ENCODE measurements around the gene RASSF6.
"Not testable (repeated sequence)": the region's sequence is repeated elsewhere in the genome, so short reads cannot be mapped to it uniquely, and the experiment has no call there.

GRCh38 chr4:73628834-73629233 is 8.6 kb upstream of the RASSF6 start:
- not testable (repeated sequence) for TF ChIP-seq TEAD4 (IDR thresholded peaks at IDR 0.05; ENCODE audit: low read depth, low read length); EP300 (IDR thresholded peaks at IDR 0.05; ENCODE audit: borderline replicate concordance in 1 of 2, low read depth in 2 of 2, low read length in 2 of 2); SP1 (IDR thresholded peaks at IDR 0.05; ENCODE audit: low read depth, low read length); CHD2 (IDR thresholded peaks at IDR 0.05; ENCODE audit: low read length); RAD21 (IDR thresholded peaks at IDR 0.05 in 1 of 2, conservative IDR thresholded peaks at IDR 0.05 in 1 of 2; ENCODE audit: low read depth in 2 of 2, low read length in 2 of 2); EGR1 (IDR thresholded peaks at IDR 0.05; ENCODE audit: borderline replicate concordance, low read depth, low read length)
- TF ChIP-seq, protein P1, sequence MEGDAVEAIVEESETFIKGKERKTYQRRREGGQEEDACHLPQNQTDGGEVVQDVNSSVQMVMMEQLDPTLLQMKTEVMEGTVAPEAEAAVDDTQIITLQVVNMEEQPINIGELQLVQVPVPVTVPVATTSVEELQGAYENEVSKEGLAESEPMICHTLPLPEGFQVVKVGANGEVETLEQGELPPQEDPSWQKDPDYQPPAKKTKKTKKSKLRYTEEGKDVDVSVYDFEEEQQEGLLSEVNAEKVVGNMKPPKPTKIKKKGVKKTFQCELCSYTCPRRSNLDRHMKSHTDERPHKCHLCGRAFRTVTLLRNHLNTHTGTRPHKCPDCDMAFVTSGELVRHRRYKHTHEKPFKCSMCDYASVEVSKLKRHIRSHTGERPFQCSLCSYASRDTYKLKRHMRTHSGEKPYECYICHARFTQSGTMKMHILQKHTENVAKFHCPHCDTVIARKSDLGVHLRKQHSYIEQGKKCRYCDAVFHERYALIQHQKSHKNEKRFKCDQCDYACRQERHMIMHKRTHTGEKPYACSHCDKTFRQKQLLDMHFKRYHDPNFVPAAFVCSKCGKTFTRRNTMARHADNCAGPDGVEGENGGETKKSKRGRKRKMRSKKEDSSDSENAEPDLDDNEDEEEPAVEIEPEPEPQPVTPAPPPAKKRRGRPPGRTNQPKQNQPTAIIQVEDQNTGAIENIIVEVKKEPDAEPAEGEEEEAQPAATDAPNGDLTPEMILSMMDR (IDR thresholded peaks at IDR 0.05; ENCODE audit: control extremely low read depth in 1 of 3, insufficient read depth in 1 of 3, low read depth in 1 of 3, low read length in 3 of 3), result not testable (repeated sequence)

Measured in H1 (cell line).